Nephron (organoid): ENCODE measurements around the gene CCNL1.
A peak's percentile ranks its signal among the peaks of the same experiment; 100 is the strongest.

Source experiments
- H3K27ac Mint-ChIP-seq, 3 experiments: 2 replicates each; pipeline ENCODE4 v1.8.0; 2020; ENCODE audit warnings: mixed read lengths in 3 of 3, mild to moderate bottlenecking in 2 of 3, moderate library complexity in 1 of 3
- H3K27me3 Mint-ChIP-seq: 2 replicates; pipeline ENCODE4 v1.8.0; 2021; ENCODE audit warnings: low read depth, mild to moderate bottlenecking, moderate library complexity, mixed read lengths
- H3K36me3 Mint-ChIP-seq: 2 replicates; pipeline ENCODE4 v1.8.0; 2020; ENCODE audit warnings: low read depth, mixed read lengths
- H3K4me1 Mint-ChIP-seq: 2 replicates; pipeline ENCODE4 v1.8.0; 2020; ENCODE audit warnings: mixed read lengths
- H3K4me3 Mint-ChIP-seq, 3 experiments: 2 replicates each; pipeline ENCODE4 v1.8.0; 2020; ENCODE audit warnings: mild to moderate bottlenecking in 3 of 3, mixed read lengths in 3 of 3, moderate library complexity in 2 of 3
- H3K9me3 Mint-ChIP-seq: 2 replicates; pipeline ENCODE4 v1.8.0; 2020; ENCODE audit warnings: mixed read lengths
- CTCF ChIP-seq, 3 experiments: fragments of 200-600 bp; sonication (generic); IDR thresholded peaks; one replicate each; pipeline ENCODE4 v1.5.0; 2021; ENCODE audit warnings: antibody characterized with exemption in 3 of 3; ENCODE audit not compliant: unreplicated experiment in 3 of 3

CCNL1 gene

GRCh38 chr3:157100608-157101396, 59.1 kb downstream of the CCNL1 start:
- H3K27me3 Mint-ChIP-seq = peaks cover 6% of the 10 kb centered on the region
- peaks cover 53% of the 10 kb centered on the region for H3K4me1 Mint-ChIP-seq
- H3K9me3 Mint-ChIP-seq = no peaks in the 10 kb centered on the region
- H3K27ac Mint-ChIP-seq = peak overlapping the region; percentile 62 to 84 (median 70)
- H3K4me3 Mint-ChIP-seq = no peak overlapping the region
- no peak for TF ChIP-seq CTCF (IDR thresholded peaks at IDR 0.05; ENCODE audit: unreplicated experiment in 3 of 3)
- no peaks in the 10 kb centered on the region for H3K36me3 Mint-ChIP-seq

GRCh38 chr3:157100096-157100477, 59.9 kb downstream of the CCNL1 start:
- Mint-ChIP-seq H3K4me1 (peaks cover 47% of the 10 kb centered on the region), H3K36me3 (no peaks in the 10 kb centered on the region), H3K27me3 (peaks cover 6% of the 10 kb centered on the region), H3K9me3 (no peaks in the 10 kb centered on the region), H3K27ac (peak overlapping the region; percentile 47 to 70 (median 62)), H3K4me3 (no peak overlapping the region)
- no peak for TF ChIP-seq CTCF (IDR thresholded peaks at IDR 0.05; ENCODE audit: unreplicated experiment in 3 of 3)

- Mint-ChIP-seq H3K9me3 (no peaks in the 10 kb centered on the region), H3K36me3 (no peaks in the 10 kb centered on the region), H3K4me1 (peaks cover 41% of the 10 kb centered on the region), H3K27me3 (peaks cover 6% of the 10 kb centered on the region), H3K27ac (peak overlapping the region; percentile 47 to 70 (median 62)), H3K4me3 (no peak overlapping the region)
- TF ChIP-seq CTCF (IDR thresholded peaks at IDR 0.05; ENCODE audit: unreplicated experiment in 3 of 3) = no peak
Measured at GRCh38 chr3:157099326-157100095, 60.4 kb downstream of the CCNL1 start.

- H3K4me1 Mint-ChIP-seq = peaks cover 35% of the 10 kb centered on the region
- no peak for TF ChIP-seq CTCF (IDR thresholded peaks at IDR 0.05; ENCODE audit: unreplicated experiment in 3 of 3)
- no peaks in the 10 kb centered on the region for H3K36me3 Mint-ChIP-seq
- H3K4me3 Mint-ChIP-seq = no peak overlapping the region
- H3K27me3 Mint-ChIP-seq = peaks cover 9% of the 10 kb centered on the region
- H3K9me3 Mint-ChIP-seq = no peaks in the 10 kb centered on the region
- peak overlapping the region in 2 of 3 experiments; percentile 47 to 70 for H3K27ac Mint-ChIP-seq
Measured at GRCh38 chr3:157098823-157099185, 61.1 kb downstream of the CCNL1 start.

- no peaks in the 10 kb centered on the region for H3K9me3 Mint-ChIP-seq
- peaks cover 35% of the 10 kb centered on the region for H3K4me1 Mint-ChIP-seq
- no peaks in the 10 kb centered on the region for H3K36me3 Mint-ChIP-seq
- H3K27ac Mint-ChIP-seq = peak overlapping the region in 2 of 3 experiments; percentile 52 to 70
- no peak for TF ChIP-seq CTCF (IDR thresholded peaks at IDR 0.05; ENCODE audit: unreplicated experiment in 3 of 3)
- no peak overlapping the region for H3K4me3 Mint-ChIP-seq
- peaks cover 9% of the 10 kb centered on the region for H3K27me3 Mint-ChIP-seq
Measured at GRCh38 chr3:157098121-157098822, 61.7 kb downstream of the CCNL1 start.
